EL (cell line): ENCODE results near the gene BRD2.

Source experiments
- DNase-seq: peaks from one replicate; pipeline ENCODE4 v3.0.0-alpha.2; 2016

Gene BRD2

GRCh38 chr6:32950010-32950409 lies 18.4 kb upstream of the BRD2 start:
- DNase-seq = no peak

- DNase-seq = no peak
Measured at GRCh38 chr6:32950449-32950848, 17.9 kb upstream of the BRD2 start.

GRCh38 chr6:32952817-32953739 lies 15.3 kb upstream of the BRD2 start, which contains the start of gene HLA-DMA:
Gene HLA-DMA (minus strand): TSS chr6:32953097. CDS start chr6:32953036, 61 bp downstream.
- DNase-seq = peak; percentile 97

GRCh38 chr6:32953775-32954174 lies 14.6 kb upstream of the BRD2 start:
- no peak for DNase-seq

- DNase-seq = no peak
Measured at GRCh38 chr6:32954267-32954666, 14.1 kb upstream of the BRD2 start.

GRCh38 chr6:32954986-32955802 lies 13.2 kb upstream of the BRD2 start:
- DNase-seq = no peak

- DNase-seq = no peak
Measured at GRCh38 chr6:32956176-32956575, 12.2 kb upstream of the BRD2 start.

GRCh38 chr6:32960563-32960962 lies 7.8 kb upstream of the BRD2 start:
- no peak for DNase-seq

GRCh38 chr6:32962213-32962826 lies 6.1 kb upstream of the BRD2 start:
- DNase-seq = no peak

- no peak for DNase-seq
Measured at GRCh38 chr6:32963866-32964265, 4.5 kb upstream of the BRD2 start.

- DNase-seq = no peak
Measured at GRCh38 chr6:32964776-32965175, 3.6 kb upstream of the BRD2 start.

GRCh38 chr6:32967151-32968091 lies 973 bp upstream of the BRD2 start:
- peak; percentile 69 for DNase-seq

- peak; percentile 94 for DNase-seq
Measured at GRCh38 chr6:32968867-32969684, 682 bp downstream of the BRD2 start.

GRCh38 chr6:32969685-32970412 lies 1.5 kb downstream of the BRD2 start:
- peak; percentile 97 for DNase-seq

- peak; percentile 94 for DNase-seq
Measured at GRCh38 chr6:32970413-32971241, 2.2 kb downstream of the BRD2 start.

GRCh38 chr6:32971242-32971580 lies 2.8 kb downstream of the BRD2 start:
- no peak for DNase-seq

GRCh38 chr6:32971581-32972352 lies 3.4 kb downstream of the BRD2 start:
- DNase-seq = peak; percentile 100

GRCh38 chr6:32972353-32973143 lies 4.2 kb downstream of the BRD2 start:
- no peak for DNase-seq
